K562 (cell line): ENCODE data around the gene PHF20. TPM values are rescaled to one million over a fixed set of nuclear protein-coding genes. Genes with fewer than 3 reads are reported as not detected.

Experiments used
- CBX8 ChIP-seq: fragments of 200-600 bp; sonication (generic); IDR thresholded peaks from 2 replicates; pipeline ENCODE4 v1.6.1; 2012; ENCODE audit warnings: borderline replicate concordance, mixed run types, low read depth, mild to moderate bottlenecking, moderate library complexity, mixed read lengths, low read length, control low read depth, inconsistent platforms; ENCODE audit not compliant: poor library complexity, severe bottlenecking; ENCODE audit errors: extremely low read depth
- FIP1L1 ChIP-seq: fragments of 200-400 bp; formaldehyde crosslinking; IDR thresholded peaks from 2 replicates; pipeline ENCODE4 v1.6.1; 2018; ENCODE audit warnings: mild to moderate bottlenecking, low read depth, low read length; ENCODE audit not compliant: poor library complexity, severe bottlenecking
- FOXK2 ChIP-seq, 2 experiments: fragments of 450-650 bp; IDR thresholded peaks in 1 of 2; conservative IDR thresholded peaks in 1 of 2; 2 replicates each; pipeline ENCODE4 v1.6.1; 2016; ENCODE audit warnings: low read depth in 2 of 2, mild to moderate bottlenecking in 1 of 2
- HCFC1 ChIP-seq: IDR thresholded peaks from 2 replicates; pipeline ENCODE4 v1.6.1; 2012; ENCODE audit warnings: low read depth, low read length, improper control_type of control experiment
- HDAC3 ChIP-seq: fragments of 450-650 bp; IDR thresholded peaks from 2 replicates; pipeline ENCODE4 v1.6.1; 2018; ENCODE audit warnings: borderline replicate concordance, mild to moderate bottlenecking, moderate library complexity; ENCODE audit not compliant: partially characterized antibody
- HNRNPUL1 ChIP-seq: fragments of 200-400 bp; formaldehyde crosslinking; IDR thresholded peaks from 2 replicates; pipeline ENCODE4 v1.6.1; 2017; ENCODE audit warnings: low read length
- IFI16 ChIP-seq: fragments of 250-450 bp; sonication (Bioruptor Pico); IDR thresholded peaks from 2 replicates; pipeline ENCODE4 v2.1.2; 2022; ENCODE audit warnings: mild to moderate bottlenecking, inconsistent platforms
- IRF2 ChIP-seq: sonication (generic); formaldehyde crosslinking; IDR thresholded peaks from 2 replicates; pipeline ENCODE4 v1.8.1; 2022; ENCODE audit warnings: mild to moderate bottlenecking, missing genetic modification reagents
- KLF13 ChIP-seq: fragments of 450-650 bp; IDR thresholded peaks from 2 replicates; pipeline ENCODE4 v1.6.1; 2016; ENCODE audit warnings: missing genetic modification characterization, low read depth, mild to moderate bottlenecking, missing compliant biosample characterization, moderate library complexity, borderline replicate concordance
- MCM2 ChIP-seq: fragments of 450-650 bp; IDR thresholded peaks from 2 replicates; pipeline ENCODE4 v1.6.1; 2017; ENCODE audit warnings: low read depth, mild to moderate bottlenecking
- PRPF4 ChIP-seq: fragments of 200-400 bp; formaldehyde crosslinking; IDR thresholded peaks from one replicate; pipeline ENCODE4 v1.6.1; 2017; ENCODE audit warnings: low read length, low read depth, mild to moderate bottlenecking; ENCODE audit not compliant: insufficient read depth, poor library complexity, severe bottlenecking
- SMARCC2 ChIP-seq: fragments of 450-650 bp; IDR thresholded peaks from 2 replicates; pipeline ENCODE4 v1.6.1; 2017; ENCODE audit warnings: antibody characterized with exemption, moderate library complexity, mild to moderate bottlenecking, low read depth
- SRSF1 ChIP-seq: fragments of 200-400 bp; formaldehyde crosslinking; IDR thresholded peaks from 2 replicates; pipeline ENCODE4 v1.6.1; 2017; ENCODE audit warnings: mild to moderate bottlenecking, low read depth, low read length, moderate library complexity
- TCF15 ChIP-seq: fragments of 250-450 bp; sonication (Bioruptor Pico); IDR thresholded peaks from 2 replicates; pipeline ENCODE4 v1.8.0; 2022; ENCODE audit warnings: moderate library complexity, mild to moderate bottlenecking, inconsistent platforms
- TFAP4 ChIP-seq: sonication (generic); formaldehyde crosslinking; IDR thresholded peaks from 2 replicates; pipeline ENCODE4 v1.8.0; 2022; ENCODE audit warnings: missing genetic modification reagents, mild to moderate bottlenecking, moderate library complexity, borderline replicate concordance
- ZNF146 ChIP-seq: IDR thresholded peaks from one replicate; pipeline ENCODE4 v1.6.1; 2018; ENCODE audit warnings: missing compliant biosample characterization; ENCODE audit not compliant: unreplicated experiment
- ZNF23 ChIP-seq: fragments of 250-450 bp; sonication (Bioruptor Pico); IDR thresholded peaks from 2 replicates; pipeline ENCODE4 v1.4.0; 2020; ENCODE audit warnings: mild to moderate bottlenecking
- ZNF445 ChIP-seq: fragments of 250-450 bp; sonication (Bioruptor Pico); IDR thresholded peaks from 2 replicates; pipeline ENCODE4 v1.4.0; 2020; ENCODE audit warnings: low read depth, mild to moderate bottlenecking, moderate library complexity
- ZNF76 ChIP-seq: fragments of 250-450 bp; sonication (Bioruptor Pico); IDR thresholded peaks from 2 replicates; pipeline ENCODE4 v1.4.0; 2020; ENCODE audit warnings: mild to moderate bottlenecking, moderate library complexity, borderline replicate concordance
- polyA plus RNA-seq, 8 experiments: library from polyadenylated mRNA; depleted of rRNA in 4 of 8; stranded (reverse) in 5 of 8; unstranded in 3 of 8; fragments of >200 nt; fragmentation: Nextera tagmentation in 2 of 8; fragmentation: Illumina TruSeq in 1 of 8; extraction: Ambion mirVana in 2 of 8; extraction: Trizol in 1 of 8; gene quantifications; 2 replicates each; pipeline versions ENCODE4 v1.2.1 to v1.2.3, GENCODE V29; 2011 to 2014; ENCODE audit warnings: inconsistent platforms in 1 of 8, missing spikeins in 1 of 8
- total RNA-seq, 7 experiments: library from RNA; depleted of rRNA in 6 of 7; stranded (reverse); fragments of >200 nt in 6 of 7; fragmentation: Illumina TruSeq in 2 of 7; extraction: Trizol in 2 of 7; gene quantifications; 2 replicates each; pipeline versions ENCODE4 v1.2.1 to v1.2.3, GENCODE V29; 2011 to 2021; ENCODE audit warnings: low replicate concordance in 1 of 7
- TF ChIP-seq, protein P1 (sequence below), 2 experiments: fragments of 450-650 bp in 1 of 2; IDR thresholded peaks; 2 replicates each; pipeline ENCODE4 v1.6.1; 2011 to 2017; ENCODE audit warnings: low read depth in 2 of 2, antibody characterized with exemption in 1 of 2, borderline replicate concordance in 1 of 2, low read length in 1 of 2, mild to moderate bottlenecking in 1 of 2, mixed read lengths in 1 of 2; ENCODE audit not compliant: control insufficient read depth in 1 of 2

Gene PHF20
- total and polyA plus RNA-seq, 9 of the 15 experiments (the other 6 are each of a cell fraction or from before 2014, with no cell fraction given), result 49.9 to 196 (median 70.7) TPM

DNA sequence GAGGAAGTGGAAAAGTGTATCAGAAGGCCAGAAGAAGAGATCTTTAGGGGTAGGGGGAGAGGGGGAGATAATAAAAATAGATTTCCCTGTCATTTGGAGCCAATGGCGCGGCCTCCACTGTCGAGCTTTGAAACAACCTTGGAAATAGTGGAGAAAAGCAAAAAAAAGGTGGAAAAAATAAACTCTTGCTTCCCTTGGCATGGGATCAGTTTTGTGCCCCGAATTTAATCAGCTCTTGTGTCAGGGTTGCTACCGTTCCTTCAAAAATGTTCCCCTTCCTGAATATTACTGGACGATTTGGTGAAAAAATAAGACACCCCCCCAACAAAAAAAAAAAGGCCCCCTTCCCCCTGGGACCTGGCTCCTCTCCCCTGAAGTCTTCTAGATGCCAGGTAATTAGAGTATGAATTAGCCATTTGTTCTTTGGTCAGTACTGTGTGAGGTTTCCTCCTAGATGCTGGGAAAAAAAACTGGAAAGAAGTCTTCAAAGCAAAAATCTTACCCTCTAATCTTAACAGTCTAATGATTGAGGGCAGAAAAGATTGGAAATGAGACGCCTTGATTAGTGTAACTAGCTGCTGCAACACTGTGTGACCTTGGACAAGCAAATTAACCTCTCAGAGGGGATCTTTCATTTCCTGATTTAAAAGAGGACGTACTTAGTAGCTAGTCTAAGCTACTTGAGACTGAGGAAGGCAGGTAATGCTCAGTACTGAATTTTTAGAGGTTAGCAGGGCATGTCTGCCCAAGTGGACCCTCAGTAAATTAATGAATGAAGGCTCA is 28.9 kb upstream of the PHF20 start (continued):
- TF ChIP-seq TFAP4 (CRISPR knock-in tag), result no peak
- TF ChIP-seq FOXK2 (conservative IDR thresholded peaks at IDR 0.05 in 1 of 2, IDR thresholded peaks at IDR 0.05 in 1 of 2; ENCODE audit: low read depth in 2 of 2), result no peak; a peak in 1 of 4 replicates
- no peak for TF ChIP-seq PRPF4
- no peak for TF ChIP-seq IFI16
- TF ChIP-seq SRSF1, result no peak
- TF ChIP-seq, protein P1, sequence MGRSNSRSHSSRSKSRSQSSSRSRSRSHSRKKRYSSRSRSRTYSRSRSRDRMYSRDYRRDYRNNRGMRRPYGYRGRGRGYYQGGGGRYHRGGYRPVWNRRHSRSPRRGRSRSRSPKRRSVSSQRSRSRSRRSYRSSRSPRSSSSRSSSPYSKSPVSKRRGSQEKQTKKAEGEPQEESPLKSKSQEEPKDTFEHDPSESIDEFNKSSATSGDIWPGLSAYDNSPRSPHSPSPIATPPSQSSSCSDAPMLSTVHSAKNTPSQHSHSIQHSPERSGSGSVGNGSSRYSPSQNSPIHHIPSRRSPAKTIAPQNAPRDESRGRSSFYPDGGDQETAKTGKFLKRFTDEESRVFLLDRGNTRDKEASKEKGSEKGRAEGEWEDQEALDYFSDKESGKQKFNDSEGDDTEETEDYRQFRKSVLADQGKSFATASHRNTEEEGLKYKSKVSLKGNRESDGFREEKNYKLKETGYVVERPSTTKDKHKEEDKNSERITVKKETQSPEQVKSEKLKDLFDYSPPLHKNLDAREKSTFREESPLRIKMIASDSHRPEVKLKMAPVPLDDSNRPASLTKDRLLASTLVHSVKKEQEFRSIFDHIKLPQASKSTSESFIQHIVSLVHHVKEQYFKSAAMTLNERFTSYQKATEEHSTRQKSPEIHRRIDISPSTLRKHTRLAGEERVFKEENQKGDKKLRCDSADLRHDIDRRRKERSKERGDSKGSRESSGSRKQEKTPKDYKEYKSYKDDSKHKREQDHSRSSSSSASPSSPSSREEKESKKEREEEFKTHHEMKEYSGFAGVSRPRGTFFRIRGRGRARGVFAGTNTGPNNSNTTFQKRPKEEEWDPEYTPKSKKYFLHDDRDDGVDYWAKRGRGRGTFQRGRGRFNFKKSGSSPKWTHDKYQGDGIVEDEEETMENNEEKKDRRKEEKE (IDR thresholded peaks at IDR 0.05; ENCODE audit: borderline replicate concordance in 1 of 2, control insufficient read depth in 1 of 2, low read depth in 2 of 2, low read length in 1 of 2), result 0 out of 4 replicates have a peak, but pooled peaks of 1 of the 2 experiments have one; percentile 16
- TF ChIP-seq MCM2, result no peak
- no peak for TF ChIP-seq IRF2
- TF ChIP-seq ZNF445 (CRISPR knock-in tag), result 0 out of 2 replicates have a peak, but pooled peaks have one; percentile 37
- TF ChIP-seq ZNF23 (CRISPR knock-in tag), result no peak
- no peak for TF ChIP-seq HDAC3
- TF ChIP-seq ZNF76, result peak; percentile 38; the same call in 1 of the 2 replicates
- 0 out of 2 replicates have a peak, but pooled peaks have one; percentile 20 for TF ChIP-seq TCF15
- no peak for TF ChIP-seq KLF13 (tag)
- no peak for TF ChIP-seq ZNF146 (CRISPR knock-in tag)
- TF ChIP-seq HCFC1, result no peak
- TF ChIP-seq CBX8, result no peak
- no peak for TF ChIP-seq FIP1L1
- TF ChIP-seq SMARCC2, result no peak
- TF ChIP-seq HNRNPUL1, result no peak
